ENCODE data around the gene BABAM2.
"Not testable (repeated sequence)": the region's sequence is repeated elsewhere in the genome, so short reads cannot be mapped to it uniquely, and the experiment has no call there.

The BABAM2 gene

GRCh38 chr2:27960237-27960912, 69.8 kb downstream of the BABAM2 start:
- H3K9ac ChIP-seq (ENCODE audit: low read length), result no peak overlapping the region
- H3K27me3 ChIP-seq (ENCODE audit: control insufficient read depth, insufficient read depth, low read length), result no peaks in the 10 kb centered on the region
- peaks cover 11% of the 10 kb centered on the region for H3K4me1 ChIP-seq (ENCODE audit: control insufficient read depth, insufficient read depth, low read length)
- H3K4me3 ChIP-seq (ENCODE audit: low read length), result no peak overlapping the region
- H3K27ac ChIP-seq (ENCODE audit: low read depth, low read length), result peak overlapping the region; percentile 11
- H3K36me3 ChIP-seq (ENCODE audit: control insufficient read depth, insufficient read depth, low read length), result no peaks in the 10 kb centered on the region

- no peak overlapping the region for H3K27ac ChIP-seq (ENCODE audit: low read depth, low read length)
- H3K4me3 ChIP-seq (ENCODE audit: low read length), result no peak overlapping the region
- H3K27me3 ChIP-seq (ENCODE audit: control insufficient read depth, insufficient read depth, low read length), result no peaks in the 10 kb centered on the region
- H3K36me3 ChIP-seq (ENCODE audit: control insufficient read depth, insufficient read depth, low read length), result no peaks in the 10 kb centered on the region
- no peak overlapping the region for H3K9ac ChIP-seq (ENCODE audit: low read length)
- H3K4me1 ChIP-seq (ENCODE audit: control insufficient read depth, insufficient read depth, low read length), result peaks cover 12% of the 10 kb centered on the region
Observed at GRCh38 chr2:27962006-27962405, 71.5 kb downstream of the BABAM2 start.

- Histone ChIP-seq H3K9ac (ENCODE audit: low read length) (no peak overlapping the region), H3K4me1 (ENCODE audit: control insufficient read depth, insufficient read depth, low read length) (peaks cover 12% of the 10 kb centered on the region), H3K4me3 (ENCODE audit: low read length) (no peak overlapping the region), H3K27ac (ENCODE audit: low read depth, low read length) (no peak overlapping the region), H3K36me3 (ENCODE audit: control insufficient read depth, insufficient read depth, low read length) (no peaks in the 10 kb centered on the region), H3K27me3 (ENCODE audit: control insufficient read depth, insufficient read depth, low read length) (no peaks in the 10 kb centered on the region)
Observed at GRCh38 chr2:27963472-27963871, 72.9 kb downstream of the BABAM2 start.

- H3K27me3 ChIP-seq (ENCODE audit: control insufficient read depth, insufficient read depth, low read length), result no peaks in the 10 kb centered on the region
Observed at GRCh38 chr2:27964067-27964466, 73.5 kb downstream of the BABAM2 start.

GRCh38 chr2:27965841-27966240, 75.3 kb downstream of the BABAM2 start:
- Histone ChIP-seq H3K4me1 (ENCODE audit: control insufficient read depth, insufficient read depth, low read length) (peaks cover 3% of the 10 kb centered on the region), H3K27me3 (ENCODE audit: control insufficient read depth, insufficient read depth, low read length) (no peaks in the 10 kb centered on the region), H3K4me3 (ENCODE audit: low read length) (no peak overlapping the region), H3K9ac (ENCODE audit: low read length) (no peak overlapping the region), H3K27ac (ENCODE audit: low read depth, low read length) (no peak overlapping the region), H3K36me3 (ENCODE audit: control insufficient read depth, insufficient read depth, low read length) (no peaks in the 10 kb centered on the region)

More at GRCh38 chr2:27964067-27964466, 73.5 kb downstream of the BABAM2 start:
- no peak overlapping the region for H3K9ac ChIP-seq (ENCODE audit: low read length)
- H3K4me1 ChIP-seq (ENCODE audit: control insufficient read depth, insufficient read depth, low read length), result peaks cover 12% of the 10 kb centered on the region
- no peak overlapping the region for H3K27ac ChIP-seq (ENCODE audit: low read depth, low read length)
- H3K4me3 ChIP-seq (ENCODE audit: low read length), result no peak overlapping the region
- no peaks in the 10 kb centered on the region for H3K36me3 ChIP-seq (ENCODE audit: control insufficient read depth, insufficient read depth, low read length)

- no peak overlapping the region for H3K4me3 ChIP-seq (ENCODE audit: low read length)
- no peaks in the 10 kb centered on the region for H3K27me3 ChIP-seq (ENCODE audit: control insufficient read depth, insufficient read depth, low read length)
- H3K27ac ChIP-seq (ENCODE audit: low read depth, low read length), result no peak overlapping the region
Observed at GRCh38 chr2:27966466-27966865, 75.9 kb downstream of the BABAM2 start.

GRCh38 chr2:27967076-27967475, 76.5 kb downstream of the BABAM2 start:
- Histone ChIP-seq H3K27me3 (ENCODE audit: control insufficient read depth, insufficient read depth, low read length) (no peaks in the 10 kb centered on the region), H3K27ac (ENCODE audit: low read depth, low read length) (no peak overlapping the region), H3K36me3 (ENCODE audit: control insufficient read depth, insufficient read depth, low read length) (no peaks in the 10 kb centered on the region), H3K4me1 (ENCODE audit: control insufficient read depth, insufficient read depth, low read length) (peaks cover 3% of the 10 kb centered on the region), H3K9ac (ENCODE audit: low read length) (no peak overlapping the region), H3K4me3 (ENCODE audit: low read length) (no peak overlapping the region)

More at GRCh38 chr2:27966466-27966865, 75.9 kb downstream of the BABAM2 start:
- no peaks in the 10 kb centered on the region for H3K36me3 ChIP-seq (ENCODE audit: control insufficient read depth, insufficient read depth, low read length)
- no peak overlapping the region for H3K9ac ChIP-seq (ENCODE audit: low read length)
- peaks cover 3% of the 10 kb centered on the region for H3K4me1 ChIP-seq (ENCODE audit: control insufficient read depth, insufficient read depth, low read length)

- not testable (repeated sequence) for H3K4me1 ChIP-seq (ENCODE audit: control insufficient read depth, insufficient read depth, low read length); H3K9ac ChIP-seq (ENCODE audit: low read length); H3K27me3 ChIP-seq (ENCODE audit: control insufficient read depth, insufficient read depth, low read length)
Observed at GRCh38 chr2:27968045-27968444, 77.5 kb downstream of the BABAM2 start.

GRCh38 chr2:27968957-27969356, 78.4 kb downstream of the BABAM2 start:
- H3K27me3 ChIP-seq (ENCODE audit: control insufficient read depth, insufficient read depth, low read length); H3K9ac ChIP-seq (ENCODE audit: low read length); H3K27ac ChIP-seq (ENCODE audit: low read depth, low read length); H3K4me1 ChIP-seq (ENCODE audit: control insufficient read depth, insufficient read depth, low read length); H3K36me3 ChIP-seq (ENCODE audit: control insufficient read depth, insufficient read depth, low read length); H3K4me3 ChIP-seq (ENCODE audit: low read length): not testable (repeated sequence)

More at GRCh38 chr2:27968045-27968444, 77.5 kb downstream of the BABAM2 start:
- not testable (repeated sequence) for H3K27ac ChIP-seq (ENCODE audit: low read depth, low read length); H3K4me3 ChIP-seq (ENCODE audit: low read length); H3K36me3 ChIP-seq (ENCODE audit: control insufficient read depth, insufficient read depth, low read length)

GRCh38 chr2:27972311-27972710, 81.8 kb downstream of the BABAM2 start:
- H3K4me1 ChIP-seq (ENCODE audit: control insufficient read depth, insufficient read depth, low read length), result no peaks in the 10 kb centered on the region
- no peak overlapping the region for H3K9ac ChIP-seq (ENCODE audit: low read length)
- H3K27me3 ChIP-seq (ENCODE audit: control insufficient read depth, insufficient read depth, low read length), result no peaks in the 10 kb centered on the region
- H3K27ac ChIP-seq (ENCODE audit: low read depth, low read length), result no peak overlapping the region
- no peaks in the 10 kb centered on the region for H3K36me3 ChIP-seq (ENCODE audit: control insufficient read depth, insufficient read depth, low read length)
- H3K4me3 ChIP-seq (ENCODE audit: low read length), result no peak overlapping the region

- no peak overlapping the region for H3K4me3 ChIP-seq (ENCODE audit: low read length)
- no peaks in the 10 kb centered on the region for H3K36me3 ChIP-seq (ENCODE audit: control insufficient read depth, insufficient read depth, low read length)
- no peak overlapping the region for H3K27ac ChIP-seq (ENCODE audit: low read depth, low read length)
- H3K9ac ChIP-seq (ENCODE audit: low read length), result no peak overlapping the region
- H3K4me1 ChIP-seq (ENCODE audit: control insufficient read depth, insufficient read depth, low read length), result no peaks in the 10 kb centered on the region
- no peaks in the 10 kb centered on the region for H3K27me3 ChIP-seq (ENCODE audit: control insufficient read depth, insufficient read depth, low read length)
Observed at GRCh38 chr2:27973592-27973991, 83.1 kb downstream of the BABAM2 start.

GRCh38 chr2:27976308-27976707, 85.8 kb downstream of the BABAM2 start:
- Histone ChIP-seq H3K27me3 (ENCODE audit: control insufficient read depth, insufficient read depth, low read length) (no peaks in the 10 kb centered on the region), H3K27ac (ENCODE audit: low read depth, low read length) (no peak overlapping the region), H3K36me3 (ENCODE audit: control insufficient read depth, insufficient read depth, low read length) (no peaks in the 10 kb centered on the region), H3K4me1 (ENCODE audit: control insufficient read depth, insufficient read depth, low read length) (no peaks in the 10 kb centered on the region), H3K4me3 (ENCODE audit: low read length) (no peak overlapping the region), H3K9ac (ENCODE audit: low read length) (no peak overlapping the region)

GRCh38 chr2:27977731-27978312, 87.3 kb downstream of the BABAM2 start:
- H3K36me3 ChIP-seq (ENCODE audit: control insufficient read depth, insufficient read depth, low read length), result no peaks in the 10 kb centered on the region
- H3K4me3 ChIP-seq (ENCODE audit: low read length), result no peak overlapping the region
- H3K27me3 ChIP-seq (ENCODE audit: control insufficient read depth, insufficient read depth, low read length), result no peaks in the 10 kb centered on the region
- no peaks in the 10 kb centered on the region for H3K4me1 ChIP-seq (ENCODE audit: control insufficient read depth, insufficient read depth, low read length)
- no peak overlapping the region for H3K9ac ChIP-seq (ENCODE audit: low read length)
- no peak overlapping the region for H3K27ac ChIP-seq (ENCODE audit: low read depth, low read length)
